Measurements from ENCODE around the gene LECT2.

The LECT2 gene

GRCh38 chr5:135954899-135955298 lies at the start of gene LECT2:
Gene LECT2 (minus strand): TSS chr5:135954983. CDS start chr5:135954833, 150 bp downstream.
- in situ Hi-C loops (cut with HindIII; ENCODE audit: low sequenced_read_pairs), result no loop called here

- in situ Hi-C loops (cut with HindIII; ENCODE audit: low sequenced_read_pairs), result no loop called here
Measured at GRCh38 chr5:136004436-136004835, 49.7 kb upstream of the LECT2 start.

- in situ Hi-C loops (cut with HindIII; ENCODE audit: low sequenced_read_pairs), result no loop called here
Measured at GRCh38 chr5:136001466-136001981, 46.7 kb upstream of the LECT2 start.

GRCh38 chr5:136000932-136001331 lies 46.1 kb upstream of the LECT2 start:
- in situ Hi-C loops (cut with HindIII; ENCODE audit: low sequenced_read_pairs), result no loop called here

- in situ Hi-C loops (cut with HindIII; ENCODE audit: low sequenced_read_pairs), result no loop called here
Measured at GRCh38 chr5:136000147-136000546, 45.4 kb upstream of the LECT2 start.

- in situ Hi-C loops (cut with HindIII; ENCODE audit: low sequenced_read_pairs), result no loop called here
Measured at GRCh38 chr5:135999406-136000139, 44.8 kb upstream of the LECT2 start.

GRCh38 chr5:135998889-135999288 lies 44.1 kb upstream of the LECT2 start:
- in situ Hi-C loops (cut with HindIII; ENCODE audit: low sequenced_read_pairs), result no loop called here

- in situ Hi-C loops (cut with HindIII; ENCODE audit: low sequenced_read_pairs), result no loop called here
Measured at GRCh38 chr5:135997673-135998335, 43.0 kb upstream of the LECT2 start.

- in situ Hi-C loops (cut with HindIII; ENCODE audit: low sequenced_read_pairs), result no loop called here
Measured at GRCh38 chr5:135996611-135997010, 41.8 kb upstream of the LECT2 start.

- in situ Hi-C loops (cut with HindIII; ENCODE audit: low sequenced_read_pairs), result no loop called here
Measured at GRCh38 chr5:135995976-135996375, 41.2 kb upstream of the LECT2 start.

GRCh38 chr5:135993880-135994636 lies 39.3 kb upstream of the LECT2 start:
- in situ Hi-C loops (cut with HindIII; ENCODE audit: low sequenced_read_pairs), result no loop called here

GRCh38 chr5:135993335-135993879 lies 38.6 kb upstream of the LECT2 start:
- in situ Hi-C loops (cut with HindIII; ENCODE audit: low sequenced_read_pairs), result no loop called here

GRCh38 chr5:135991429-135991828 lies 36.6 kb upstream of the LECT2 start:
- in situ Hi-C loops (cut with HindIII; ENCODE audit: low sequenced_read_pairs), result no loop called here

- in situ Hi-C loops (cut with HindIII; ENCODE audit: low sequenced_read_pairs), result no loop called here
Measured at GRCh38 chr5:135990528-135991255, 35.9 kb upstream of the LECT2 start.

- in situ Hi-C loops (cut with HindIII; ENCODE audit: low sequenced_read_pairs), result no loop called here
Measured at GRCh38 chr5:135989686-135990085, 34.9 kb upstream of the LECT2 start.

GRCh38 chr5:135988546-135988945 lies 33.8 kb upstream of the LECT2 start:
- in situ Hi-C loops (cut with HindIII; ENCODE audit: low sequenced_read_pairs), result no loop called here

GRCh38 chr5:135986891-135987401 lies 32.2 kb upstream of the LECT2 start:
- in situ Hi-C loops (cut with HindIII; ENCODE audit: low sequenced_read_pairs), result no loop called here

GRCh38 chr5:135986401-135986800 lies 31.6 kb upstream of the LECT2 start:
- in situ Hi-C loops (cut with HindIII; ENCODE audit: low sequenced_read_pairs), result no loop called here

GRCh38 chr5:135985951-135986350 lies 31.2 kb upstream of the LECT2 start:
- in situ Hi-C loops (cut with HindIII; ENCODE audit: low sequenced_read_pairs), result no loop called here

GRCh38 chr5:135980620-135981019 lies 25.8 kb upstream of the LECT2 start:
- in situ Hi-C loops (cut with HindIII; ENCODE audit: low sequenced_read_pairs), result no loop called here

Data from DLD1 (cell line).